GM21723 (cell line): ENCODE results near the gene PADI6.

Experiments used
- ATAC-seq: cut with Tn5 transposase; IDR thresholded peaks from one replicate; pipeline ENCODE4 v1.9.1; 2021; ENCODE audit warnings: mild to moderate bottlenecking, moderate library complexity; ENCODE audit not compliant: unreplicated experiment

Gene PADI6

DNA sequence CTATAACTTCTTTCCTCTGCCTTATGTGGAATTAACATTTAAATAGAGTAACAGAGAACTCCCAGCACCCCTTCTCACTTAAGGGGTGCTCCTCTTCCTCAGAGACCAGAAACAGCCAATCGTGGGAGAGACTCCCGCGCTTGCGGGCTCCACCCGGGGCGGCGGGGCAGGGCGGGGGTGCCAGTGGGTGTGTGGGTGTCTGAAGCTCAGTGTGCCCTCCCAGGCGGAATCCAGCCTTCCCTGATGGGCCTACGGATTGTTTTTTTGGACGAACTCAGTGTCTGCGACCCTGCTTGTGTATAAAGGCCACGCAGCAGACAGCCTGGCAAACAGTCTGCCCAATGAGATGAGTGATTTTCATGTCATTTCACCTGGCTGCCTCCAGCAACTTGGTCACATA lies 61.3 kb downstream of the PADI6 start:
- ATAC-seq: no peak

- no peak for ATAC-seq
Measured at GRCh38 chr1:17434016-17434415, 62.0 kb downstream of the PADI6 start.

DNA sequence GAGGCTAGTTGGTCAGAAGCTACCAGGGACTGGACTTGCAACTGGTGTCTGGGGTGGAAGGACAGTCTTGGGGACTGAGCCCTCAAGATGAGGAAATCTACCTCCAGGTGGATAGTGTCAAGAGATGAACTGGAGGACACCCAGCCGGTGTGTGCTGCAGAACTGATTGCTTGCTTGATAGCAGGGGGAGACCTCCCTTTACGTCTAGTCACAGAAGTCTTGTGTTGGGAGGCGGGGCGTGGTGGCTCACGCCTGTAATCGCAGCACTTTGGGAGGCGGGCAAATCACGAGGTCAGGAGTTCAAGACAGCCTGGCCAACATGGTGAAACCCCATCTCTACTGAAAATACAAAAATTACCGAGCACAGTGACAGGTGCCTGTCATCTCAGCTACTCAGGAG lies 62.6 kb downstream of the PADI6 start:
- no peak for ATAC-seq

DNA sequence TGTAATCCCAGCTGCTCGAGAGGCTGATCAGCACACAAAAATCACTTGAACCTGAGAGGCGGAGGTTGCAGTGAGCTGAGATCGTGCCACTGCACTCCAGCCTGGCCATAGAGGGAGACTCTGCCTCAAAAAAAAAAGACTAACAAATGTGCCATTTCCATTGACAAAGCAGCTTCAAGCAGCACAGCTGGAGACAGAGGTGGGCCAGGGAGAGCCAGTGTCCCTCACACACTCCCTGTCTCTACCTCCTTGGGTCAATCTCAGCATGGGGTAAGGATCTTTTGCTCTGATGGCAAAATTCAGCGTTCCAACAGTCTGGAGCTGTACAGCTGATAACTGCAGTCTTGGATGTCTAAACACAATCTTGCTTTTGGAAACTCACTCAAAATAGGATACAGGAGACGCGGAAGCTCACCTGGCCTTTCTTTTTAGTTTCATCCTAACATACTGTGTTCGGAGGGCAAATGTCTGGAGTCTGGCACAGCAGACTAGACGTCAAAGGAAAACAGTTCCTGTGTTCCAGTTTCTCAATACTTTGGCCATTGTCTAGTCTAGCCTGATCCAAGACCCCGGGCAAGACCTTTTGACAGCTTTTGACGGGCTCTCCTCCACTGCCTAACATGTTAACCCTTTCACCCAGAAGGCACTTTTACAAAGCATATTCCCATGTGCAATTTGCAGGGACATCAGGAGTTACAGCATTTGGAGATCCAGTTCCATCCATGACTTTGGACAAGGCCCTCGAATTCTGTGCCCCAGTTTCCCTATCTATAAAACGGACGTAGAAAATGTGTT lies 64.6 kb downstream of the PADI6 start:
- ATAC-seq: no peak

GRCh38 chr1:17437260-17437579 lies 65.2 kb downstream of the PADI6 start:
- ATAC-seq: peak; percentile 2

- peak; percentile 31 for ATAC-seq
Measured at GRCh38 chr1:17437580-17438317, 65.8 kb downstream of the PADI6 start.

- ATAC-seq: peak; percentile 41
Measured at GRCh38 chr1:17438318-17439249, 66.6 kb downstream of the PADI6 start.

DNA sequence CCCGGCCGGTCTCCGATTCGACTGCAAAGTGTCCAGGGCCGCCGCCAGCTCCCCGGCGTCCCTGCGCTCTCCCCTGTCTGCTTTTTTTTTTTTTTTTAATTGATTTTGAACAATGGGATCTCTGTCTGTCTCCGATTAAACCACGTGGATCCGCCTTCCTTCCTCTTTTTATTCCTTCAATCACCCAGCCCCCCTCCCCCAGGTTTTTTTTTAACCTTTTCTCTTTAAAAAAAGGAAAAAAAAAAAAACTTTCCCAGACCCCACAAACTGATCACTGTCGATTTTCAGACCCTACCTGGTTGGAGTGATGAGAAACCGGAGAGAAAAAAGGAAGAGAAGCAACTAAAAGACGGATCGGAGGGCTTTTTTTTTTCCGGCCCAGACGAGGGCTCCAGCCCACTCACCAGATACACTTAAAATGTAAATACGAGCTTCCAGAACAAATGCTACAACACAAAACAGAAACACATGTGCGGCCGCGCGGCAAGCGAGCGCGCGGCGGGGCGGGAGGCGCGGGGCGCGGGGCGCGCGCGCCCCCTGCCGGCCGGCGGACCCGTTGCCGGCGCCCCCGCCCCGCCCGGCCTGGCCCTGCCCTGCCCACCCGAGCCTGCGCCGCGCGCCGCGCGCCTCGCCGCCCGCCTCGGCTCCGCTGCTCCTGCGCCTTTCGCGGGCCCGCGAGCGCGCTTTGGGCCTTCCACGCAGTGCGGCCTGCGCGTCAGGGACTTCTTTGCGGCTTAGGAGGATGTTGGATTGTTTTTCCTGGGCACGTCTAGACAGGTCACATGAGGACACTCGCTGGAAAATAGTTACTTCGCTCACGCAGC lies 67.5 kb downstream of the PADI6 start, which contains the start of gene RCC2:
RCC2 (minus strand) TSS at position 428 of the 824 bp plus-strand sequence. CDS start 1,163 bp downstream, outside the sequence.
- ATAC-seq: no peak

GRCh38 chr1:17440074-17440826 lies 68.3 kb downstream of the PADI6 start:
- no peak for ATAC-seq

DNA sequence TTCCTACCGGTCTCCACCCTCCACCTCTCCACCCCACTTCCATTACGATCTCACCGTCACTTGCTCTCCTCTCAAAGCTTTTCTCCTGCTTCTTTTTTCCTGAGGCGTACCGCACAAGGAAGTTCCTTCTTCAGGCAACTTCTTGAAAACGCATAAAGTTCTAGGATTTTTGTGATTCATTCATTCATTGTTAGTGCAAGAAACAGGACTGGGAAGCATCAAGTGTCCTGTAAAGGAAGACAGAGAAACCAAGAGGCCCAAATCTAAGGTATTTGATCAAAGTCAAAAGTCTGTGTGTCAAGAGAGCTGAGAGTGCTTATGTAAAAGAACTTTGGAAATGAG lies 68.8 kb downstream of the PADI6 start:
- ATAC-seq: no peak

DNA sequence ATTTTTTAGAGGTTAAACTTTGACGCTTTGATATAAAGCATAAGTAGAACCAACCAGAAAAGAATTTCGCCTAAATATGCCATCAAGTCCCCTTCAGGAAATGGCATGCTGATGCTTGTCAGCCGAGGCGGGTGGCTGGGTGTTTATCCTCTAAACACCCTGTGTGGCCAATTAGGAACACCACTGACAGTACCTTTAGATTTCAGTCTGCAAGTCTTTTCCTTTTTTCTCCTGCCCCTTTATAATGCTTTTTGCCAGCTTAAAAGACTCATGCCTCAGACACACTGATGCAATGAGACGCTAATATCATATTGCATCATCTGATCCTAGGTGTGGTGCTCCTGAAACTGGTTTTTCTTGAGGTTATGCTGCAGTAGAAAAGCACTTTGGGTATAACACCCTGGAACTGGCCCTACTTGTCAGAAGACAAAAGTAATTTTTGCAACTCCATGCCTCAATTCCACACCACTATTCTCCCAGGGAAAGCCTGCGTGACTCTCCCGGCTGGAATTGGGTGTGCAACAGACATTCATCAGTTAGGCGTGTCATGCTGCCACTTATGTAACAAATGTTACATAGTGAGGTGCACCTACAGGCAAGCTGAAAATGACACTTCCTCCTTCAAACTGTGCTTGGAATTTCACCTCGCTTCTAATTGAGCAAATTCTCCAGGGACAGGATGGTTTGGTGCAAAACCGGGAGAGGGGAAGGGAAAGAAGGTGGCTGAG lies 69.4 kb downstream of the PADI6 start:
- ATAC-seq: no peak

DNA sequence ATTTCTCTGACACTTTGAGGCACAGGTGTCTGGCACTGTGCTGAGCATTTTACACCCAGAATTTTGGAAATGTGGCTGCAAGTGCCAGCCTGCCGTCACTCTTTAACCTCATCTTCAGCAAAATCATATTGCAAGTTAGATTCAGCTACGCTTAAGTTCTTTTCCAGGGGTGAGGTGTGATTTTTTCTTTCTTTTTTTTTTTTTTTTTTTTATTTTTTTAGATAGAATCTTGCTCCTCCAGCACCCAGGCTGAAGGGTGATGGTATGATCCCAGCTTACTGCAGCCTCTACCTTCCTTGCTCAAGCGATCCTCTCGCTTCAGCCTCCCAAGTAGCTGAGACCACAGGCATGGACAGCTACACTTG lies 70.0 kb downstream of the PADI6 start:
- no peak for ATAC-seq

DNA sequence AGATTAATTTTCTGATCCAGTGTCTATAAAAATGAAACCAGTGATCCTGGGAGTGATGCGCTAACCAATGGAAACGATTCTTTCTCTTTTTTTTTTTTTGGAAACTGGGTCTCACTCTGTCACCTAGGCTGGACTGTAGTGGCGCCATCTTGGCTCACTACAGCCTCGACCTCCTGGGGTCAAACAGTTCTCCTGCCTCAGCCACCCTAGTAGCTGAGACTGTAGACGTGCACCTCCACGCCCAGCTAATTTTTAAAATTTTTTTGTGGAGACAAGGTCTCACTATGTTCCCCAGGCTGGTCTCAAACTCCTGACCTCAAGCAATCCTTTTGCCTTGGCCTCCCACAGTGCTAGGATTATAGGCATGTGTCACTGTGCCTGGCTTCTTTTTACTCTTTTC lies 70.8 kb downstream of the PADI6 start:
- no peak for ATAC-seq

- ATAC-seq: no peak
Measured at GRCh38 chr1:17447501-17447992, 75.6 kb downstream of the PADI6 start.
